ENCODE results near the gene KTN1.

The KTN1 gene

GRCh38 chr14:55699131-55700057, 119.4 kb downstream of the KTN1 start:
- no peak for TF ChIP-seq EZH2 (IDR thresholded peaks at IDR 0.05)
- no peak for TF ChIP-seq POLR2AphosphoS5 (IDR thresholded peaks at IDR 0.05; ENCODE audit: borderline replicate concordance, low read depth, low read length)
- TF ChIP-seq FOXP2 (optimal IDR thresholded peaks at IDR 0.05; ENCODE audit: control extremely low read depth, extremely low read length, insufficient read depth): no peak
- H3K4me3 ChIP-seq: no peak overlapping the region
- no peaks in the 10 kb centered on the region for H3K9me3 ChIP-seq (ENCODE audit: low read depth, low read length)
- peaks cover 6% of the 10 kb centered on the region for H3K36me3 ChIP-seq (ENCODE audit: insufficient read depth, low read length)
- DNase-seq (ENCODE audit: low read depth, low spot score): no peak
- no peak overlapping the region for H3K9ac ChIP-seq (ENCODE audit: insufficient read length)
- no peak overlapping the region for H3K27ac ChIP-seq

- DNase-seq (ENCODE audit: low read depth, low spot score): no peak
- no peaks in the 10 kb centered on the region for H3K9me3 ChIP-seq (ENCODE audit: low read depth, low read length)
- no peak overlapping the region for H3K9ac ChIP-seq (ENCODE audit: insufficient read length)
- no peak for TF ChIP-seq FOXP2 (optimal IDR thresholded peaks at IDR 0.05; ENCODE audit: control extremely low read depth, extremely low read length, insufficient read depth)
- no peak for TF ChIP-seq POLR2AphosphoS5 (IDR thresholded peaks at IDR 0.05; ENCODE audit: borderline replicate concordance, low read depth, low read length)
- TF ChIP-seq EZH2 (IDR thresholded peaks at IDR 0.05): no peak
- H3K4me3 ChIP-seq: no peak overlapping the region
- H3K36me3 ChIP-seq (ENCODE audit: insufficient read depth, low read length): peaks cover 6% of the 10 kb centered on the region
- no peak overlapping the region for H3K27ac ChIP-seq
Observed at GRCh38 chr14:55701638-55702037, 121.6 kb downstream of the KTN1 start.

GRCh38 chr14:55702511-55702910, 122.5 kb downstream of the KTN1 start:
- H3K9ac ChIP-seq (ENCODE audit: insufficient read length): no peak overlapping the region
- TF ChIP-seq EZH2 (IDR thresholded peaks at IDR 0.05) (no peak), FOXP2 (optimal IDR thresholded peaks at IDR 0.05; ENCODE audit: control extremely low read depth, extremely low read length, insufficient read depth) (no peak), POLR2AphosphoS5 (IDR thresholded peaks at IDR 0.05; ENCODE audit: borderline replicate concordance, low read depth, low read length) (no peak)
- no peak overlapping the region for H3K4me3 ChIP-seq
- no peak overlapping the region for H3K27ac ChIP-seq
- H3K36me3 ChIP-seq (ENCODE audit: insufficient read depth, low read length): peaks cover 6% of the 10 kb centered on the region
- H3K9me3 ChIP-seq (ENCODE audit: low read depth, low read length): no peaks in the 10 kb centered on the region
- no peak for DNase-seq (ENCODE audit: low read depth, low spot score)

- Histone ChIP-seq H3K4me3 (no peak overlapping the region), H3K36me3 (ENCODE audit: insufficient read depth, low read length) (peaks cover 6% of the 10 kb centered on the region), H3K9ac (ENCODE audit: insufficient read length) (no peak overlapping the region), H3K9me3 (ENCODE audit: low read depth, low read length) (no peaks in the 10 kb centered on the region), H3K27ac (no peak overlapping the region)
- no peak for TF ChIP-seq FOXP2 (optimal IDR thresholded peaks at IDR 0.05; ENCODE audit: control extremely low read depth, extremely low read length, insufficient read depth)
- TF ChIP-seq EZH2 (IDR thresholded peaks at IDR 0.05): no peak
- TF ChIP-seq POLR2AphosphoS5 (IDR thresholded peaks at IDR 0.05; ENCODE audit: borderline replicate concordance, low read depth, low read length): no peak
- DNase-seq (ENCODE audit: low read depth, low spot score): no peak
Observed at GRCh38 chr14:55704654-55705053, 124.6 kb downstream of the KTN1 start.

- H3K9me3 ChIP-seq (ENCODE audit: low read depth, low read length): no peaks in the 10 kb centered on the region
- H3K27ac ChIP-seq: no peak overlapping the region
- H3K36me3 ChIP-seq (ENCODE audit: insufficient read depth, low read length): peaks cover 13% of the 10 kb centered on the region
- no peak overlapping the region for H3K9ac ChIP-seq (ENCODE audit: insufficient read length)
- no peak for DNase-seq (ENCODE audit: low read depth, low spot score)
- no peak overlapping the region for H3K4me3 ChIP-seq
- no peak for TF ChIP-seq POLR2AphosphoS5 (IDR thresholded peaks at IDR 0.05; ENCODE audit: borderline replicate concordance, low read depth, low read length)
- TF ChIP-seq EZH2 (IDR thresholded peaks at IDR 0.05): no peak
- TF ChIP-seq FOXP2 (optimal IDR thresholded peaks at IDR 0.05; ENCODE audit: control extremely low read depth, extremely low read length, insufficient read depth): no peak
Observed at GRCh38 chr14:55705651-55706364, 125.8 kb downstream of the KTN1 start.

- Histone ChIP-seq H3K4me3 (no peak overlapping the region), H3K9me3 (ENCODE audit: low read depth, low read length) (no peaks in the 10 kb centered on the region), H3K36me3 (ENCODE audit: insufficient read depth, low read length) (peaks cover 14% of the 10 kb centered on the region), H3K27ac (no peak overlapping the region), H3K9ac (ENCODE audit: insufficient read length) (no peak overlapping the region)
- DNase-seq (ENCODE audit: low read depth, low spot score): no peak
- TF ChIP-seq EZH2 (IDR thresholded peaks at IDR 0.05): no peak
- no peak for TF ChIP-seq FOXP2 (optimal IDR thresholded peaks at IDR 0.05; ENCODE audit: control extremely low read depth, extremely low read length, insufficient read depth)
- no peak for TF ChIP-seq POLR2AphosphoS5 (IDR thresholded peaks at IDR 0.05; ENCODE audit: borderline replicate concordance, low read depth, low read length)
Observed at GRCh38 chr14:55706365-55706684, 126.3 kb downstream of the KTN1 start.

GRCh38 chr14:55706893-55707292, 126.9 kb downstream of the KTN1 start:
- no peaks in the 10 kb centered on the region for H3K9me3 ChIP-seq (ENCODE audit: low read depth, low read length)
- no peak for DNase-seq (ENCODE audit: low read depth, low spot score)
- no peak overlapping the region for H3K4me3 ChIP-seq
- H3K36me3 ChIP-seq (ENCODE audit: insufficient read depth, low read length): peaks cover 13% of the 10 kb centered on the region
- no peak overlapping the region for H3K9ac ChIP-seq (ENCODE audit: insufficient read length)
- no peak overlapping the region for H3K27ac ChIP-seq
- TF ChIP-seq FOXP2 (optimal IDR thresholded peaks at IDR 0.05; ENCODE audit: control extremely low read depth, extremely low read length, insufficient read depth) (no peak), EZH2 (IDR thresholded peaks at IDR 0.05) (no peak), POLR2AphosphoS5 (IDR thresholded peaks at IDR 0.05; ENCODE audit: borderline replicate concordance, low read depth, low read length) (no peak)

- TF ChIP-seq POLR2AphosphoS5 (IDR thresholded peaks at IDR 0.05; ENCODE audit: borderline replicate concordance, low read depth, low read length) (no peak), FOXP2 (optimal IDR thresholded peaks at IDR 0.05; ENCODE audit: control extremely low read depth, extremely low read length, insufficient read depth) (no peak), EZH2 (IDR thresholded peaks at IDR 0.05) (no peak)
- no peak for DNase-seq (ENCODE audit: low read depth, low spot score)
Observed at GRCh38 chr14:55707365-55707804, 127.4 kb downstream of the KTN1 start.

More at GRCh38 chr14:55707365-55707804, 127.4 kb downstream of the KTN1 start:
- Histone ChIP-seq H3K9ac (ENCODE audit: insufficient read length) (no peak overlapping the region), H3K27ac (peak overlapping the region; percentile 35; the same call in 1 of the 2 replicates), H3K9me3 (ENCODE audit: low read depth, low read length) (no peaks in the 10 kb centered on the region), H3K4me3 (no peak overlapping the region), H3K36me3 (ENCODE audit: insufficient read depth, low read length) (peaks cover 18% of the 10 kb centered on the region)
